Naive thymus-derived CD8-positive, alpha-beta T cell (primary cell): ENCODE measurements around the gene SET. TPM values are rescaled to one million over a fixed set of nuclear protein-coding genes. Genes with fewer than 3 reads are reported as not detected.

Experiments used
- ATAC-seq, 2 donors: fragments of 150-1000 bp; cut with Tn5 transposase in 1 of 2; sonication (Bioruptor Pico), chemical (Tn5 transposase) in 1 of 2; 1 replicate in 1 of 2; 2 replicates in 1 of 2; pipeline ENCODE4 v1.10.0; 2021; ENCODE audit warnings: mild to moderate bottlenecking in 2 of 2, moderate library complexity in 2 of 2
- POLR2A ChIA-PET: fragments of 350-600 bp; sonication (Branson Sonifier 250); formaldehyde crosslinking; loops from one replicate; lab custom pipeline; 2021; ENCODE audit warnings: antibody characterized with exemption; lab: Charles Lee
- DNase-seq, 10 donors: peaks; one replicate each; pipeline versions ENCODE4 v3.0.0 to v3.0.0-alpha.2; 2020 to 2022
- H3K27ac Mint-ChIP-seq, 10 donors: one replicate each; pipeline ENCODE4 v1.8.0; 2020 to 2022; ENCODE audit warnings: mild to moderate bottlenecking in 10 of 10, mixed read lengths in 10 of 10, moderate library complexity in 4 of 10, inconsistent platforms in 1 of 10
- H3K27me3 Mint-ChIP-seq, 5 donors: one replicate each; pipeline ENCODE4 v1.8.0; 2021 to 2022; ENCODE audit warnings: mixed read lengths in 5 of 5
- H3K36me3 Mint-ChIP-seq, 3 donors: one replicate each; pipeline ENCODE4 v1.8.0; 2020 to 2022; ENCODE audit warnings: mixed read lengths in 3 of 3, mild to moderate bottlenecking in 2 of 3, inconsistent platforms in 1 of 3
- H3K4me1 Mint-ChIP-seq, 4 donors: one replicate each; pipeline ENCODE4 v1.8.0; 2021 to 2022; ENCODE audit warnings: mixed read lengths in 4 of 4
- H3K4me3 Mint-ChIP-seq, 10 donors: one replicate each; pipeline ENCODE4 v1.8.0; 2020 to 2022; ENCODE audit warnings: mild to moderate bottlenecking in 10 of 10, mixed read lengths in 10 of 10, moderate library complexity in 6 of 10, inconsistent platforms in 1 of 10
- H3K9me3 Mint-ChIP-seq, 9 donors: one replicate each; pipeline ENCODE4 v1.8.0; 2020 to 2022; ENCODE audit warnings: mixed read lengths in 9 of 9, mild to moderate bottlenecking in 3 of 9, inconsistent platforms in 1 of 9, moderate library complexity in 1 of 9
- polyA plus RNA-seq, 3 donors: library from polyadenylated mRNA; unstranded; fragments of 300-500 nt; fragmentation: Illumina TruSeq; gene quantifications; one replicate each; pipeline ENCODE4 v1.2.3, GENCODE V29; 2021
- total RNA-seq, 8 experiments: library from RNA in 2 of 8; stranded (reverse) in 2 of 8; gene quantifications; one replicate each; pipeline ENCODE4 v1.2.3 and lab custom pipeline; 2021 to 2026

The SET gene
- total and polyA plus RNA-seq, 5 experiments from 2014 or later = 179 to 325 (median 229) TPM

DNA sequence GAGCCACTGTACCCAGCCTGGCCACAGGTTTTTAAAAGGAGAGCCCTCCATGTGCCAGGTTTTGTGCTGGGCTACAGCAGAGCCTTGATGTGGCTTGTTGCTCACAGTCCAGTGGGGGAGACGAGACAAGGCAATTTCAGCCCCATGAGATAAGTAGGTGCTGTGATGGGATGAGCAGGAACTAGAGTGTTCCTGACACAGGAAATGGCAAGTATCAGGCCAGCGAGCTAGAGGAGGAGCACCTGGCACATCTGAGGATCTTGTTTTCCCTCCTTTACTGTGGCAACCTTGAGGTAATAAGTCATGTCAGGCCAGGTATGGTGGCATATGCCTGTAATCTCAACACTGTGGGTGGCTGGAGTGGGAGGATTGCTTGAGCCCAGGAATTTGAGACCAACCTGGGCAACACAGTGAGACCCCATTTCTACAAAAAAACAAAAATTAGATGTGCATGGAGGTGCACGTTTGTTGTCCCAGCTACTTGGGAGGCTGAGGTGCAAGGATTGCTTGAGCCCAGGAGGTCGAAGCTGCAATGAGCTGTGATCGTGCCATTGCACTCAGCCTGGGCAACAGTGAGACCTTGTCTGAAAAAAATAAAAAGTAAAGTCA, 38.7 kb downstream of the SET start:
- peaks cover 19 to 41% (median 30%) of the 10 kb centered on the region in 4 donors for H3K4me1 Mint-ChIP-seq
- H3K27me3 Mint-ChIP-seq = no peaks in the 10 kb centered on the region
- H3K27ac Mint-ChIP-seq = peak overlapping the region in 7 of 10 donors; percentile 38 to 99 (median 84)
- H3K9me3 Mint-ChIP-seq = no peaks in the 10 kb centered on the region
- peak overlapping the region in 1 of 10 donors; percentile 72 for H3K4me3 Mint-ChIP-seq
- H3K36me3 Mint-ChIP-seq = peaks cover 0 to 13% (median 0%) of the 10 kb centered on the region in 3 donors
- ATAC-seq (no peak), DNase-seq (peak in 1 of 10 donors; percentile 42)
- POLR2A ChIA-PET = interaction anchor here (0.6 kb wide), 1 partner anchor 30 kb away, joined by 3 read pairs; no protein-coding TSS in a partner anchor

DNA sequence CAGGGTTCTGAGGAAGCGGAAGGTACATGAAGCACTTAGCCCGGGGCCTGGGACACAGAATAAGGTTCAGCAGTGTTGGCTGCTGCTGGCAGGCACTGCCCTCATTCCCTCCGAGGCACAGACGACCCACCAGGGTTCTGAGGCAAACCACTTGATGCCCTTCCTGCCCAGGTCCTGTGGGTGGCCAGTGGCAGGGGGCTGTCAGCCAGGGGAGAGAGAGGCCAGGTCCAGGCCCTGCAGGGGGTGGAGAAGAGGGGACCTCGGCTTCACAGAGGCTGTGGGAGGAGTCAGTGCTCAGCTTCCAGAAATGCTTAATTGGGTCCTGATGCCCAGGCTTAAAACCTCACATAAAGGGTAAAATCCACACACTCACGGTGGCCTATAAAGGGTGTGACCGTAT, 39.3 kb downstream of the SET start:
- Mint-ChIP-seq H3K4me3 (no peak overlapping the region), H3K27me3 (no peaks in the 10 kb centered on the region), H3K36me3 (peaks cover 0 to 17% (median 0%) of the 10 kb centered on the region in 3 donors), H3K4me1 (peaks cover 16 to 37% (median 25%) of the 10 kb centered on the region in 4 donors), H3K27ac (peak overlapping the region in 5 of 10 donors; percentile 22 to 99 (median 87)), H3K9me3 (no peaks in the 10 kb centered on the region)
- POLR2A ChIA-PET = interaction anchor here (0.6 kb wide), 1 partner anchor 31 kb away, joined by 3 read pairs; no protein-coding TSS in a partner anchor
- DNase-seq (no peak), ATAC-seq (no peak)

DNA sequence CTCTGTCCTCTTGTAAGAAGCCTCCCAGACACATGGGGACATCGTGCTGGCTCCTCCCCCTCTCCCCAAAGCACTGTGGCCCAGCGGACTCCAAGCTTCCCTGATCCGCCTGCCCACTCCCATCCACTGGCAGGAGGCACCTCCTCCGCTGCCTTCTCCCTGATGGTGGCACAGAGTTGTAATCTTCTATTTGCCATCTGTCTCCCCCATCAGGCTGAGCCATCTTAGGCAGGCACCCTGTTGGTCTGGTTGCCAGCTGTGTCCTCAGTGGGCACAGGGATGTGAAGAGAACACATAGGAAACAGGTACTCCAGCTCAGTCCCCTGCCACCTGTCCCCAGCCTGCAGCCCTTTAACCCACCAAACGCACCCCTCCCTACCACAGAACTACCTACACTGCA, 40.3 kb downstream of the SET start:
- POLR2A ChIA-PET = no interaction called here
- Mint-ChIP-seq H3K4me1 (peaks cover 9 to 30% (median 19%) of the 10 kb centered on the region in 4 donors), H3K36me3 (peaks cover 0 to 22% (median 0%) of the 10 kb centered on the region in 3 donors), H3K27me3 (no peaks in the 10 kb centered on the region), H3K4me3 (no peak overlapping the region), H3K27ac (peak overlapping the region in 5 of 10 donors; percentile 11 to 99 (median 87)), H3K9me3 (no peaks in the 10 kb centered on the region)
- ATAC-seq (no peak), DNase-seq (no peak)

DNA sequence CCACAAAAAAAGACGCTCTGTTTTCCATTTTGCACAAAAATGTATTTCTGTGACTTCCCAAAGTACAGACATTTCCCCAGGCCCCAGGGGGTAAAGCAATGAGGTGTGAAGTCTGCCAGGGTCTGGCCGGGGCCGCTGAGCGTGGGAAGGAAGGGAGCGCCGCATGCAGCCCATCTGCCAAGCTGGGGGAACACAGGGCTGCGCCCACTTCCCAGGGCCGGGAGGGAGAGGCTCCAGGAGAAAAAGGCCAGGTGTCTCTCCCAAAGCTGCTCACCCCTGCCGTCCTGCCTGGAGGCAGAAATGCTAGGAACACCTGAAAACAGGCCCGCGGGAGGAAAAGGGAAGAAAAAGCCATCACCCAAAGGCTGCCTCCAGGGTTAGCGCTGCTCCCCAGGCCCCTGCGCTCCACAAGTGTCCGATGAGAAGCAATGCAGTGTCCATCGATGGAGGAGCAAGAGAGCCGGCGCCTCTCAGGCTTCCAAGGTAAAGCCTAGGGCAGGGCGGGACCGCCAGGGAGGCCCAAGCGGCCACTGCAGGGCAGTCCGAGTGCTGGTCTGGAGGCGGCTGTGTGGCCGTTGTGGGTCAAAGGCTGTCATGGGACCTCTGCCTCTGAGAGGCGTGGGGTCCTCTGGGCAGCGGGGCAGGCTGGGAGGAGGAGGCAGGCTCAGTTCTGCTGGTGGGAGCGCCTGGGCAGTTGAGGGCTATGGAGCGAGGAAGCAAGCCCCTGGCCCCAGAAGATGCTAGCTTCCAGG, 40.9 kb downstream of the SET start:
- Mint-ChIP-seq H3K4me1 (peaks cover 3 to 24% (median 13%) of the 10 kb centered on the region in 4 donors), H3K9me3 (no peaks in the 10 kb centered on the region), H3K4me3 (peak overlapping the region in 1 of 10 donors; percentile 20), H3K36me3 (peaks cover 0 to 28% (median 0%) of the 10 kb centered on the region in 3 donors), H3K27ac (peak overlapping the region in 5 of 10 donors; percentile 11 to 99 (median 87)), H3K27me3 (no peaks in the 10 kb centered on the region)
- DNase-seq (no peak), ATAC-seq (no peak)
- POLR2A ChIA-PET = no interaction called here

DNA sequence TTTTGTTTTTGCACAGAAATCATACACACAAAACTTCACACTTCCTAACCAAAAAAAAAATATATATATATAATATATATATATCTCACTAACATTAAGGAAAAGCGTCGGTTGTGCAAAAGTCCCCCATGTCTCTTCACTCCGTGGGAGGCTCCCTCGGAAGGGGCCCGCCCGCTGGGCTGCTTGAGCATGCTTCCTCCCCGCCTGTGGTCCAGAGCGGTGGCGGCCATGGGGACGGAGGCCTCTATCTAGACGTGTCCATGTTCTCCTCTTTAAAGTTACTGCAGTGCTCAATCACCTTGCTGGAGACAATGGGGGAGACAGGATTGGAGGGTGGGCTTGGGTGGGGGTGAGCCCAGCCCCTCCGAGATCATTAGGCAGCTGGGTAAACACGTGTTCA, 42.1 kb downstream of the SET start:
- POLR2A ChIA-PET = interaction anchor here (0.6 kb wide), 1 partner anchor 218 kb away, joined by 3 read pairs; no protein-coding TSS in a partner anchor
- ATAC-seq (no peak), DNase-seq (no peak)

DNA sequence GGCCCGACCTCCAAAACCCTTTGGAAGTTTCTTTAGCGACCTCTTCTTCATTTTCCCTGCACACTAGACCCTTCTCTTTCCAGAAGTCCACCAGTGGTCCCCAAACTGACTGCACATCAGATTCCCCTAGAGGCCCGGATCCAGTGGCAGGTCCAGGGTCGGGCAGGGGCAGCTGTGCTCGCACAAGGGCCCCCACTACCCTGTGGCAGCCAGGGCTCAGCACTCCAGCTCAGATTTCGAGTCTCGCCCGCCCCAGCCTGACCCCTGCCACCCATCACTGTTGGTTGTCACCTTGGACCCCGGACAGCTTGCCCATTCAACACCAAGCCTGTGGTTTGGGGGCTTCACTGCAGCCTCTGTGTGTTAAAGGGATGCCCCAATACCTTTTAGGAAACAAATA, 42.7 kb downstream of the SET start:
- no peak overlapping the region for H3K27ac Mint-ChIP-seq
- H3K36me3 Mint-ChIP-seq = peaks cover 0 to 34% (median 2%) of the 10 kb centered on the region in 3 donors
- no peak for DNase-seq
- H3K9me3 Mint-ChIP-seq = no peaks in the 10 kb centered on the region
- no peaks in the 10 kb centered on the region for H3K27me3 Mint-ChIP-seq
- POLR2A ChIA-PET = no interaction called here
- no peak overlapping the region for H3K4me3 Mint-ChIP-seq
- ATAC-seq = no peak
- H3K4me1 Mint-ChIP-seq = peaks cover 0 to 12% (median 9%) of the 10 kb centered on the region in 4 donors

More for the DNA sequence above, 42.1 kb downstream of the SET start:
- Mint-ChIP-seq H3K4me3 (no peak overlapping the region), H3K9me3 (no peaks in the 10 kb centered on the region), H3K36me3 (peaks cover 0 to 34% (median 2%) of the 10 kb centered on the region in 3 donors), H3K27me3 (no peaks in the 10 kb centered on the region), H3K4me1 (peaks cover 0 to 14% (median 10%) of the 10 kb centered on the region in 4 donors), H3K27ac (peak overlapping the region in 1 of 10 donors; percentile 55)

DNA sequence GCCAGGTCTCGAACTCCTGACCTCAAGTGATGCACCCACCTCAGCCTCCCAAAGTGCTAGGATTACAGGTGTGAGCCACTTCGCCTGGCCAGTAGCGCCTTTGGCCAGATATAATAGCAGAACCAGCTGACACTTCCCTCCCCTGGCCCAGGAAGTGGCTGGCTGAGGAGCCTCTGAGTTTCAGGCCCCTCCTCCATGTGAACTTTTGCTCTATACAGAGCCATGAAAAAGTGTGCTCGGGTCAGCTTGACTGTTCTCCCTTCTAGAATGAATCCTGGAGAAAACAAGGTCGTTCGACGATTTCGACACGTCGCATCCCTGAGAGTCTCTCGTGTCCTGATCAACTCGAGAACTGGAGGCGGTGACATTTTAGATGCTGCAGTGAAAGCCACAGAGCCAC, 43.6 kb downstream of the SET start:
- Mint-ChIP-seq H3K4me3 (no peak overlapping the region), H3K36me3 (peaks cover 0 to 37% (median 5%) of the 10 kb centered on the region in 3 donors), H3K27me3 (no peaks in the 10 kb centered on the region), H3K4me1 (peaks cover 0 to 7% (median 4%) of the 10 kb centered on the region in 4 donors), H3K27ac (no peak overlapping the region), H3K9me3 (no peaks in the 10 kb centered on the region)
- POLR2A ChIA-PET = interaction anchor here (0.7 kb wide), 1 partner anchor 20 kb away, joined by 3 read pairs; no protein-coding TSS in a partner anchor
- ATAC-seq = no peak
- DNase-seq = no peak

DNA sequence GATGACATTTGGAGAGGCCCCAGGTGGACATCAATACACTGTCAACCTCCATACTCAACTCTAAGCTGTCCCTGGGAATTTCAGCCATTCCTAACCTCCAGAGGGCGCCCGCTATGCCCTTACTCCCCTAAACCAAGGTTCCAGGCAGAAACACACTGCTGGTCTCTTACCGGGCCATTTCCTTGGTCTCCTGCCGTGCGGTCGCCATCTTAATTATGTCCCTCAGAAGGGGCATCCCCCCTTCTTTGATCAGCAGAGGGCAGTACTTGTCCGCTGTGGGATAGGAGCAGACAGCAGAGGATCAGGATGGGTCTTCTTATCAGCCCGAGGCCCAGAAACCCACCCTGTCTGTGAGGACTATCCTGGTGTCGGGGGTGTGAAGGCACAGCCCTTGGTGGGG, 44.2 kb downstream of the SET start:
- H3K27me3 Mint-ChIP-seq = no peaks in the 10 kb centered on the region
- peaks cover 0 to 6% (median 0%) of the 10 kb centered on the region in 4 donors for H3K4me1 Mint-ChIP-seq
- POLR2A ChIA-PET = no interaction called here
- ATAC-seq (peak in 1 of 2 donors; percentile 46), DNase-seq (no peak)
- H3K36me3 Mint-ChIP-seq = peaks cover 0 to 38% (median 5%) of the 10 kb centered on the region in 3 donors
- no peak overlapping the region for H3K4me3 Mint-ChIP-seq
- no peaks in the 10 kb centered on the region for H3K9me3 Mint-ChIP-seq
- H3K27ac Mint-ChIP-seq = no peak overlapping the region

DNA sequence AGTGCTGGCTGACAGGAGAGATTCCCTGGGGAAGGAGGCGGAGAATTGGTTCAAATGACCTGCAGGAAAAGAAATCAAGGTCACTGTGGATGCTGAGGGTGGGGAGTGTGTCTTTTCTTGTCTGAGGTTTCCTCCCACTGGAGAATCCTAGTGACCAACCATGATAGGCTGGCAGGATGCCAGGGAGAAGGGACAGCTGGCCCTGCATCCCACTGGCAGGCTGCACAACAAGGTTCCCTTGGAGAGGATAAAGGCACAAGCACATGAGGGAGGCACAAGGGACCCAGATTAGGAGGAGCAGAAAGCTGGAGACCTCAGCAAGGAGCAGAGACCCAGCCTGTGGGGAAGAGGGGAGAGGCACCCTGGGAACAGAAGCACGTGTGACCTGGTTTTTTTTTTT, 46.4 kb downstream of the SET start:
- peaks cover 0 to 53% (median 9%) of the 10 kb centered on the region in 3 donors for H3K36me3 Mint-ChIP-seq
- POLR2A ChIA-PET = interaction anchor here (0.6 kb wide), 1 partner anchor 19 kb away, joined by 6 read pairs; no protein-coding TSS in a partner anchor
- no peak overlapping the region for H3K4me3 Mint-ChIP-seq

DNA sequence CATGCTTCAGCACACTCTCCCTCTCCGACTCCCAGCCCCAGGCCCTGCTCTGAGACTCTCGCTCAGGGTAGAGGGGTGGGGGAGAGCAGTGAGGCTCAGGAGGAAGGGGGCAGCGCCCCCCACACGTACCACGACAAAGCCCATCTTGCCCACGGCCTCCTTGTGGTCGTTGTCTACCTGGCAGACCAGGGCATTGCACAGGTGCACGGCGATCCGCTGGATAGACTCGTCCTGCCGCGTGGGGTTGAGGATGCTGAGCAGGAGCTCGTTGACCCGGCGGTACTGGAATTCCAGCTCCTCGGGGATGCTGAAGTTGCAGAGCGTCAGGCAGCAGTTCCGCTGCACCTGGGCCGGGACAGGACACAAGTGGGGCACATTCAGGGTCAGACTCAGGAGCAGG, 53.4 kb downstream of the SET start:
- POLR2A ChIA-PET = no interaction called here
- Mint-ChIP-seq H3K27ac (no peak overlapping the region), H3K4me3 (no peak overlapping the region), H3K9me3 (no peaks in the 10 kb centered on the region), H3K4me1 (no peaks in the 10 kb centered on the region), H3K36me3 (peaks cover 0 to 45% (median 13%) of the 10 kb centered on the region in 3 donors), H3K27me3 (no peaks in the 10 kb centered on the region)
- DNase-seq = no peak
- no peak for ATAC-seq

More for the DNA sequence above, 46.4 kb downstream of the SET start:
- DNase-seq = no peak
- no peak for ATAC-seq
- H3K27ac Mint-ChIP-seq = peak overlapping the region in 1 of 10 donors; percentile 27
- H3K9me3 Mint-ChIP-seq = no peaks in the 10 kb centered on the region
- H3K4me1 Mint-ChIP-seq = peaks cover 0 to 4% (median 0%) of the 10 kb centered on the region in 4 donors
- no peaks in the 10 kb centered on the region for H3K27me3 Mint-ChIP-seq

DNA sequence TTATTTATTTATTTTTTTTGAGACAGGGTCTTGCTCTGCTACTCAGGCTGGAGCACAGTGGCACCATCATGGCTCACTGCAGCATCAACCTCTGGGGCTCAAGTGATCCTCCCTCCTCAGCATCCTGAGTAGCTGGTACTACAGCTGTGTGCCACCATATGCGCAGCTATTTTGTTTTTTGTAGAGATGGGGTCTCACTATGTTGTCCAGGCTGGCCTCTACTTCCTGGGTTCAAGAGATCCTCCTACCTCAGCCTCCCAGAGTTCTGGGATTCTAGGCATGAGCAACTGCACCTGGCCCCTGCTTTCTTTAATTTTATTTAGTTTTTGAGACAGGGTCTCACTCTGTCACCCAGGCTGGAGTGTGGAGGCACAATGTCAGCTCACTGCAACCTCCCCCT, 54.4 kb downstream of the SET start:
- Mint-ChIP-seq H3K27me3 (no peaks in the 10 kb centered on the region), H3K27ac (peak overlapping the region in 1 of 10 donors; percentile 37), H3K4me3 (no peak overlapping the region), H3K9me3 (no peaks in the 10 kb centered on the region), H3K4me1 (no peaks in the 10 kb centered on the region), H3K36me3 (peaks cover 0 to 48% (median 13%) of the 10 kb centered on the region in 3 donors)
- ATAC-seq = no peak
- POLR2A ChIA-PET = interaction anchor here (0.7 kb wide), 1 partner anchor 111 kb away, joined by 4 read pairs; no protein-coding TSS in a partner anchor
- no peak for DNase-seq
